H9 (cell line): ENCODE data around the gene GSAP. TPM values are rescaled to one million over a fixed set of nuclear protein-coding genes. Genes with fewer than 3 reads are reported as not detected.

ENCODE experiments used
- DNase-seq: peaks from one replicate; pipeline ENCODE4 v3.0.0-alpha.2; 2017
- H2AFZ ChIP-seq: one replicate; pipeline ENCODE4 v1.6.1; 2013; ENCODE audit warnings: mild to moderate bottlenecking, low read length, control low read depth, moderate library complexity
- H2AK5ac ChIP-seq: 2 replicates; pipeline ENCODE4 v1.6.1; 2013; ENCODE audit warnings: low read length, control low read depth, mixed read lengths; ENCODE audit not compliant: insufficient read length
- H2BK120ac ChIP-seq: one replicate; pipeline ENCODE4 v1.6.1; 2013; ENCODE audit warnings: low read depth, mild to moderate bottlenecking, low read length, control low read depth, inconsistent platforms; ENCODE audit not compliant: poor library complexity, severe bottlenecking
- H2BK12ac ChIP-seq: 2 replicates; pipeline ENCODE4 v1.6.1; 2013; ENCODE audit warnings: low read length, control low read depth, mixed read lengths, low read depth; ENCODE audit not compliant: insufficient read length
- H2BK15ac ChIP-seq: 2 replicates; pipeline ENCODE4 v1.6.1; 2013; ENCODE audit warnings: low read depth, low read length, control low read depth
- H2BK20ac ChIP-seq: one replicate; pipeline ENCODE4 v1.6.1; 2013; ENCODE audit warnings: low read depth, mild to moderate bottlenecking, low read length, control low read depth, inconsistent platforms; ENCODE audit not compliant: poor library complexity, severe bottlenecking
- H2BK5ac ChIP-seq: 2 replicates; pipeline ENCODE4 v1.6.1; 2013; ENCODE audit warnings: low read length, control low read depth, mixed read lengths; ENCODE audit not compliant: insufficient read length
- H3K14ac ChIP-seq: 2 replicates; pipeline ENCODE4 v1.6.1; 2013; ENCODE audit warnings: low read length, control low read depth; ENCODE audit not compliant: insufficient read depth
- H3K18ac ChIP-seq: 2 replicates; pipeline ENCODE4 v1.6.1; 2013; ENCODE audit warnings: low read depth, mild to moderate bottlenecking, mixed read lengths, low read length, control low read depth; ENCODE audit not compliant: insufficient read length
- H3K23ac ChIP-seq: 2 replicates; pipeline ENCODE4 v1.6.1; 2013; ENCODE audit warnings: low read length, control low read depth, mixed read lengths, low read depth; ENCODE audit not compliant: insufficient read length
- H3K23me2 ChIP-seq: 2 replicates; pipeline ENCODE4 v1.6.1; 2013; ENCODE audit warnings: low read depth, mild to moderate bottlenecking, mixed read lengths, low read length, control low read depth; ENCODE audit not compliant: insufficient read length, poor library complexity, severe bottlenecking
- H3K27ac ChIP-seq: 2 replicates; pipeline ENCODE4 v1.5.1; 2013; ENCODE audit warnings: low read length, control low read depth, mixed read lengths, low read depth; ENCODE audit not compliant: insufficient read length
- H3K27me3 ChIP-seq: 2 replicates; pipeline ENCODE4 v1.6.1; 2013; ENCODE audit warnings: low read length, control low read depth, inconsistent platforms; ENCODE audit not compliant: insufficient read depth
- H3K4ac ChIP-seq: 2 replicates; pipeline ENCODE4 v1.6.1; 2013; ENCODE audit warnings: low read depth, mild to moderate bottlenecking, control low read depth, inconsistent platforms, low read length, moderate library complexity
- H3K4me1 ChIP-seq: 2 replicates; pipeline ENCODE4 v1.6.1; 2013; ENCODE audit warnings: low read length, control low read depth, inconsistent platforms; ENCODE audit not compliant: insufficient read depth
- H3K4me2 ChIP-seq: 2 replicates; pipeline ENCODE4 v1.6.1; 2013; ENCODE audit warnings: low read length, control low read depth, mixed read lengths; ENCODE audit not compliant: insufficient read length, insufficient read depth
- H3K56ac ChIP-seq: 2 replicates; pipeline ENCODE4 v1.6.1; 2013; ENCODE audit warnings: low read depth, mild to moderate bottlenecking, mixed read lengths, low read length, control low read depth; ENCODE audit not compliant: insufficient read length
- H3K79me1 ChIP-seq: 2 replicates; pipeline ENCODE4 v1.6.1; 2013; ENCODE audit warnings: low read depth, mild to moderate bottlenecking, moderate library complexity, low read length, control low read depth, inconsistent platforms; ENCODE audit not compliant: insufficient read depth, poor library complexity, severe bottlenecking
- H3K79me2 ChIP-seq: 2 replicates; pipeline ENCODE4 v1.6.1; 2013; ENCODE audit warnings: low read length, control low read depth, inconsistent platforms; ENCODE audit not compliant: insufficient read depth
- H3K9ac ChIP-seq: 2 replicates; pipeline ENCODE4 v1.6.1; 2013; ENCODE audit warnings: low read length, control low read depth, mixed read lengths; ENCODE audit not compliant: insufficient read length; ENCODE audit errors: extremely low read depth
- H3K9me3 ChIP-seq: one replicate; pipeline ENCODE4 v1.6.1; 2013; ENCODE audit warnings: low read depth, low read length, inconsistent platforms; ENCODE audit not compliant: control insufficient read depth
- H3T11ph ChIP-seq: one replicate; pipeline ENCODE4 v1.6.1; 2013; ENCODE audit warnings: mild to moderate bottlenecking, low read length, control low read depth, inconsistent platforms
- H4K20me1 ChIP-seq: one replicate; pipeline ENCODE4 v1.6.1; 2013; ENCODE audit not compliant: control insufficient read depth, insufficient read length, insufficient read depth
- H4K5ac ChIP-seq: 2 replicates; pipeline ENCODE4 v1.6.1; 2013; ENCODE audit warnings: low read depth, mild to moderate bottlenecking, mixed read lengths, low read length, control low read depth; ENCODE audit not compliant: insufficient read length
- H4K8ac ChIP-seq: replicated peaks from 2 replicates; pipeline ENCODE4 v1.6.1; 2013; ENCODE audit warnings: low read length, control low read depth, mixed read lengths, low read depth; ENCODE audit not compliant: insufficient read length
- H4K91ac ChIP-seq: 2 replicates; pipeline ENCODE4 v1.6.1; 2013; ENCODE audit warnings: low read depth, mild to moderate bottlenecking, moderate library complexity, mixed read lengths, low read length, control low read depth; ENCODE audit not compliant: insufficient read length
- H3K27ac Mint-ChIP-seq, 3 experiments: 2 replicates in 2 of 3; 3 replicates in 1 of 3; pipeline ENCODE4 v1.8.0; 2020 to 2021; ENCODE audit warnings: mixed read lengths in 3 of 3, mild to moderate bottlenecking in 1 of 3, moderate library complexity in 1 of 3
- H3K27me3 Mint-ChIP-seq: 2 replicates; pipeline ENCODE4 v1.8.0; 2021; ENCODE audit warnings: low read depth, mild to moderate bottlenecking, moderate library complexity, mixed read lengths
- H3K36me3 Mint-ChIP-seq, 3 experiments: 2 replicates in 2 of 3; 3 replicates in 1 of 3; pipeline ENCODE4 v1.8.0; 2020 to 2021; ENCODE audit warnings: low read depth in 3 of 3, mixed read lengths in 3 of 3; ENCODE audit not compliant: insufficient read depth in 1 of 3
- H3K4me1 Mint-ChIP-seq, 2 experiments: 2 replicates each; pipeline ENCODE4 v1.8.0; 2020; ENCODE audit warnings: mixed read lengths in 2 of 2
- H3K4me3 Mint-ChIP-seq, 2 experiments: 2 replicates in 1 of 2; 3 replicates in 1 of 2; pipeline ENCODE4 v1.8.0; 2020 to 2021; ENCODE audit warnings: mild to moderate bottlenecking in 2 of 2, mixed read lengths in 2 of 2, moderate library complexity in 1 of 2
- H3K9me3 Mint-ChIP-seq, 2 experiments: 2 replicates in 1 of 2; 3 replicates in 1 of 2; pipeline ENCODE4 v1.8.0; 2020; ENCODE audit warnings: mild to moderate bottlenecking in 2 of 2, mixed read lengths in 2 of 2, moderate library complexity in 1 of 2
- WGBS: extraction: QIAGEN DNeasy Blood & Tissue Kit; methylation state at CpG from one replicate; pipeline ENCODE4 v1.1.7; 2013; ENCODE audit warnings: missing lambda C conversion rate, low lambda C conversion rate, mixed read lengths; ENCODE audit not compliant: insufficient read length; ENCODE audit errors: extremely low coverage; 5-methylcytosine and 5-hydroxymethylcytosine counted together
- total RNA-seq: library from RNA; stranded (reverse); gene quantifications from 2 replicates; pipeline ENCODE4 v1.2.1, GENCODE V29; 2021
- TF ChIP-seq, protein P1 (sequence below): fragments of 200-600 bp; sonication (generic); conservative IDR thresholded peaks from 3 replicates; pipeline ENCODE4 v1.8.0; 2021; ENCODE audit warnings: antibody characterized with exemption, mild to moderate bottlenecking

The GSAP gene
- total RNA-seq, 1 experiment from 2014 or later = 1.9 TPM

DNA sequence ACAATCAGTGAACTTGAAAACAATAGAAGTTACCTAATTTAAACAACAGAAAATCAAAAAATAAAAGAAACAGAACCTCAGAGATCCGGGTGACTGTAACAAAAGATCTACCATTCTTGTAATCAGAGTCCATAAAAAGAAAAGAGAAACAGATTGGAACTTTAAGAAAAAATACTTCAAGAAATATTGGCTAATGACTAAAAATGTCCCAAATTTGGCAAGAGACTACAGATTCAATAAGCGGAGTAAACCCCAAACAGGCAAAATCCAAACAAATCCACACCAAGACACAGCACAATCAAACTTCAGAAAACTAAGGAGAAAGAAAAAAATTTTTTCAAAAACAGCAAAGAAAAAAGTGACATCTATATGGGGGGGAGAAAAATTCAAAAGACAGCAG, 15.1 kb downstream of the GSAP start:
- H2BK20ac ChIP-seq = no peak overlapping the region
- H2AK5ac ChIP-seq = no peak overlapping the region
- no peak overlapping the region for H4K91ac ChIP-seq
- H3K79me1 ChIP-seq = no peaks in the 10 kb centered on the region
- H3K27ac ChIP-seq = no peak overlapping the region
- no peak overlapping the region for H3K27ac Mint-ChIP-seq
- peaks cover 4% of the 10 kb centered on the region for H3K4me1 ChIP-seq
- no peak overlapping the region for H4K8ac ChIP-seq
- no peaks in the 10 kb centered on the region for H3K27me3 ChIP-seq
- no peak overlapping the region for H4K5ac ChIP-seq
- no peak overlapping the region for H2BK12ac ChIP-seq
- no peak overlapping the region for H2BK15ac ChIP-seq
- TF ChIP-seq, protein P1, sequence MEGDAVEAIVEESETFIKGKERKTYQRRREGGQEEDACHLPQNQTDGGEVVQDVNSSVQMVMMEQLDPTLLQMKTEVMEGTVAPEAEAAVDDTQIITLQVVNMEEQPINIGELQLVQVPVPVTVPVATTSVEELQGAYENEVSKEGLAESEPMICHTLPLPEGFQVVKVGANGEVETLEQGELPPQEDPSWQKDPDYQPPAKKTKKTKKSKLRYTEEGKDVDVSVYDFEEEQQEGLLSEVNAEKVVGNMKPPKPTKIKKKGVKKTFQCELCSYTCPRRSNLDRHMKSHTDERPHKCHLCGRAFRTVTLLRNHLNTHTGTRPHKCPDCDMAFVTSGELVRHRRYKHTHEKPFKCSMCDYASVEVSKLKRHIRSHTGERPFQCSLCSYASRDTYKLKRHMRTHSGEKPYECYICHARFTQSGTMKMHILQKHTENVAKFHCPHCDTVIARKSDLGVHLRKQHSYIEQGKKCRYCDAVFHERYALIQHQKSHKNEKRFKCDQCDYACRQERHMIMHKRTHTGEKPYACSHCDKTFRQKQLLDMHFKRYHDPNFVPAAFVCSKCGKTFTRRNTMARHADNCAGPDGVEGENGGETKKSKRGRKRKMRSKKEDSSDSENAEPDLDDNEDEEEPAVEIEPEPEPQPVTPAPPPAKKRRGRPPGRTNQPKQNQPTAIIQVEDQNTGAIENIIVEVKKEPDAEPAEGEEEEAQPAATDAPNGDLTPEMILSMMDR = no peak
- no peak overlapping the region for H2AFZ ChIP-seq
- no peaks in the 10 kb centered on the region; the same call in 1 of the 2 replicates for H3K27me3 Mint-ChIP-seq
- no peak overlapping the region for H3K9ac ChIP-seq
- H3K9me3 Mint-ChIP-seq = no peaks in the 10 kb centered on the region
- no peak overlapping the region for H3K4me2 ChIP-seq
- H3K4me3 Mint-ChIP-seq = no peak overlapping the region
- H3K4ac ChIP-seq = no peak overlapping the region
- WGBS = no CpG with 5 or more reads among the region's 2 CpGs
- no peak overlapping the region for H3K56ac ChIP-seq
- no peaks in the 10 kb centered on the region for H3K79me2 ChIP-seq
- H3K23ac ChIP-seq = no peak overlapping the region
- DNase-seq = no peak
- no peaks in the 10 kb centered on the region for H3K9me3 ChIP-seq
- no peak overlapping the region for H2BK5ac ChIP-seq
- H3K14ac ChIP-seq = no peak overlapping the region
- peaks cover 0 to 5% (median 2%) of the 10 kb centered on the region in 3 experiments; a peak in 2 of 7 replicates for H3K36me3 Mint-ChIP-seq
- no peak overlapping the region for H3T11ph ChIP-seq
- H3K18ac ChIP-seq = no peak overlapping the region
- no peaks in the 10 kb centered on the region for H4K20me1 ChIP-seq
- no peak overlapping the region for H2BK120ac ChIP-seq
- H3K23me2 ChIP-seq = no peaks in the 10 kb centered on the region
- peaks cover 17 to 21% of the 10 kb centered on the region in 2 experiments for H3K4me1 Mint-ChIP-seq
